CD14-positive monocyte (primary cell): ENCODE data around the gene ZNF808. TPM values are rescaled to one million over a fixed set of nuclear protein-coding genes. Genes with fewer than 3 reads are reported as not detected.
A peak's percentile ranks its signal among the peaks of the same experiment; 100 is the strongest.

Experiments used
- DNase-seq, 3 donors: peaks; one replicate each; pipeline ENCODE4 v3.0.0-alpha.2; 2011 to 2022
- H2AFZ ChIP-seq: 2 replicates; pipeline ENCODE4 v1.6.0; 2012; ENCODE audit warnings: mild to moderate bottlenecking, low read depth, low read length, inconsistent platforms; ENCODE audit not compliant: insufficient read depth, poor library complexity, severe bottlenecking
- H3K27ac ChIP-seq, 2 donors: 1 replicate in 1 of 2; 2 replicates in 1 of 2; pipeline ENCODE4 v1.5.1; 2012 to 2013; ENCODE audit warnings: low read length in 2 of 2, control low read depth in 1 of 2, inconsistent platforms in 1 of 2, low read depth in 1 of 2, mild to moderate bottlenecking in 1 of 2
- H3K27me3 ChIP-seq, 2 donors: one replicate each; pipeline versions ENCODE4 v1.6.0 to v1.6.1; 2011 to 2013; ENCODE audit warnings: low read length in 2 of 2; ENCODE audit not compliant: control insufficient read depth in 2 of 2, insufficient read depth in 2 of 2
- H3K36me3 ChIP-seq, 2 donors: replicated peaks in 1 of 2; 1 replicate in 1 of 2; 2 replicates in 1 of 2; pipeline versions ENCODE4 v1.5.1 to v1.6.1; 2012 to 2013; ENCODE audit warnings: low read length in 2 of 2, control low read depth in 1 of 2, inconsistent platforms in 1 of 2, mild to moderate bottlenecking in 1 of 2; ENCODE audit not compliant: insufficient read depth in 2 of 2, control insufficient read depth in 1 of 2
- H3K4me1 ChIP-seq, 2 donors: 1 replicate in 1 of 2; 2 replicates in 1 of 2; pipeline versions ENCODE4 v1.5.1 to v1.6.1; 2012 to 2013; ENCODE audit warnings: low read length in 2 of 2, control low read depth in 1 of 2, inconsistent platforms in 1 of 2, mild to moderate bottlenecking in 1 of 2, moderate library complexity in 1 of 2; ENCODE audit not compliant: insufficient read depth in 2 of 2, control insufficient read depth in 1 of 2
- H3K4me2 ChIP-seq: replicated peaks from 2 replicates; pipeline ENCODE3; 2012; ENCODE audit warnings: low read length, moderate library complexity, mild to moderate bottlenecking; ENCODE audit not compliant: poor library complexity, severe bottlenecking; ENCODE audit errors: extremely low read depth
- H3K4me3 ChIP-seq, 3 experiments: fragments of 200-600 bp in 1 of 3; sonication (generic) in 1 of 3; replicated peaks in 1 of 3; 1 replicate in 2 of 3; 2 replicates in 1 of 3; pipeline ENCODE4 v1.5.1; 2011 to 2013; ENCODE audit warnings: low read length in 3 of 3, mild to moderate bottlenecking in 3 of 3, control low read depth in 2 of 3, low read depth in 2 of 3, inconsistent platforms in 1 of 3, moderate library complexity in 1 of 3
- H3K79me2 ChIP-seq: 2 replicates; pipeline ENCODE4 v1.6.0; 2012; ENCODE audit warnings: mild to moderate bottlenecking, control low read depth, inconsistent platforms, low read length, moderate library complexity; ENCODE audit not compliant: insufficient read depth
- H3K9ac ChIP-seq: 2 replicates; pipeline ENCODE4 v1.6.0; 2017; ENCODE audit warnings: low read length, mild to moderate bottlenecking; ENCODE audit not compliant: insufficient read depth, poor library complexity, severe bottlenecking
- H3K9me3 ChIP-seq, 2 donors: replicated peaks in 1 of 2; 1 replicate in 1 of 2; 2 replicates in 1 of 2; pipeline versions ENCODE4 v1.5.1 to v1.6.1; 2012 to 2013; ENCODE audit warnings: low read length in 2 of 2, control low read depth in 1 of 2; ENCODE audit not compliant: control insufficient read depth in 1 of 2, insufficient read depth in 1 of 2
- H4K20me1 ChIP-seq: 2 replicates; pipeline ENCODE4 v1.6.0; 2012; ENCODE audit warnings: mild to moderate bottlenecking, low read length, control low read depth, moderate library complexity; ENCODE audit not compliant: insufficient read depth
- H3K27ac Mint-ChIP-seq, 7 donors: one replicate each; pipeline ENCODE4 v1.8.0; 2020; ENCODE audit warnings: mild to moderate bottlenecking in 7 of 7, mixed read lengths in 7 of 7, moderate library complexity in 6 of 7, inconsistent platforms in 2 of 7
- H3K27me3 Mint-ChIP-seq, 3 donors: one replicate each; pipeline ENCODE4 v1.8.0; 2021 to 2022; ENCODE audit warnings: low read depth in 3 of 3, mild to moderate bottlenecking in 3 of 3, mixed read lengths in 3 of 3, moderate library complexity in 3 of 3, inconsistent platforms in 1 of 3
- H3K36me3 Mint-ChIP-seq, 2 donors: one replicate each; pipeline ENCODE4 v1.8.0; 2020; ENCODE audit warnings: mixed read lengths in 2 of 2, inconsistent platforms in 1 of 2, mild to moderate bottlenecking in 1 of 2
- H3K4me1 Mint-ChIP-seq: one replicate; pipeline ENCODE4 v1.8.0; 2020; ENCODE audit warnings: mild to moderate bottlenecking, mixed read lengths
- H3K4me3 Mint-ChIP-seq, 2 donors: one replicate each; pipeline ENCODE4 v1.8.0; 2020; ENCODE audit warnings: mild to moderate bottlenecking in 2 of 2, mixed read lengths in 2 of 2, moderate library complexity in 1 of 2
- H3K9me3 Mint-ChIP-seq, 7 donors: one replicate each; pipeline ENCODE4 v1.8.0; 2020 to 2022; ENCODE audit warnings: mixed read lengths in 7 of 7, mild to moderate bottlenecking in 6 of 7, moderate library complexity in 6 of 7, inconsistent platforms in 2 of 7
- WGBS: methylation state at CpG from one replicate; pipeline ENCODE4 v1.1.5; 2013; ENCODE audit warnings: missing lambda C conversion rate; ENCODE audit not compliant: insufficient coverage; 5-methylcytosine and 5-hydroxymethylcytosine counted together
- intact Hi-C, 2 donors: fragments of 100-400 bp; cut with micrococcal nuclease; formaldehyde crosslinking; loops; one replicate each; pipeline versions ENCODE4 v1.15.0 to v1.15.1; 2023
- polyA plus RNA-seq, 3 donors: library from polyadenylated mRNA; depleted of rRNA in 1 of 3; unstranded in 2 of 3; stranded (reverse) in 1 of 3; fragments of 300-500 nt in 2 of 3; fragments of >200 nt in 1 of 3; fragmentation: Illumina TruSeq in 2 of 3; gene quantifications; 1 replicate in 2 of 3; 2 replicates in 1 of 3; pipeline ENCODE4 v1.2.3, GENCODE V29; 2012 to 2021
- TF ChIP-seq, protein P1 (sequence below): fragments of 200-600 bp; IDR thresholded peaks from one replicate; pipeline ENCODE4 v1.8.0; 2022; ENCODE audit warnings: antibody characterized with exemption, mild to moderate bottlenecking

The ZNF808 gene
- polyA plus RNA-seq, 3 donors: 2.6 to 9.2 (median 3.4) TPM

DNA sequence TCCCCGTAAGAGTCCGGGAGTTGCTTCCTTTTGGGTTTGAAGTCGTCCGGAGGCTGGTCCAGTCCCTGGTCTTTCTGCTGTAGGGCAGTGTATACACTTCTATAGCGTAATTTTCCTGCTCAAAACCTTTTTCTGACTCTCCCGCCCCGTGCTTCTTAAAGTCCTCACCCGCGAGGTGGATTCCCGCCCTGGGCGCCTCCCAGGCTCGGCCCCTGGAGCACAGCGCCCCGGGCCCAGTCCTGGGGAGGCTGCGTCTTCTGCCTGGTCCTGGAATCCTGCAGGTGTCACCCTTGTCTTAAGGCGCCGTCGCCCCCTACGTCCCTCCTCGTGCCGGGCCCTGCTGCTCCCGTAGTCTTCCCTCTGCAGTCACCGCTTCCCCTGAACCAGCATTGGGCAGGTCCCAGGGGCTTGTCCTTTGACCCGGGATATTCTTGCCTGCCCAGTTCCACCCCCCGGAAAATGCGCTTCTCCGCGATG is 34.4 kb upstream of the ZNF808 start:
- Histone ChIP-seq H3K27ac (no peak overlapping the region), H3K4me1 (no peaks in the 10 kb centered on the region), H2AFZ (no peak overlapping the region), H3K9me3 (peaks cover 83% of the 10 kb centered on the region in 2 donors), H3K36me3 (no peaks in the 10 kb centered on the region), H3K9ac (no peak overlapping the region), H3K79me2 (no peaks in the 10 kb centered on the region), H3K4me2 (no peak overlapping the region), H3K27me3 (no peaks in the 10 kb centered on the region), H4K20me1 (no peaks in the 10 kb centered on the region), H3K4me3 (peak overlapping the region in 1 of 3 experiments; percentile 39)
- 32% methylated on average over 28 of the region's 28 CpGs for WGBS
- Mint-ChIP-seq H3K36me3 (no peaks in the 10 kb centered on the region), H3K27ac (no peak overlapping the region), H3K27me3 (peaks cover 2 to 5% (median 3%) of the 10 kb centered on the region in 3 donors), H3K4me3 (peak overlapping the region; percentile 41 to 55), H3K9me3 (peaks cover 41 to 93% (median 85%) of the 10 kb centered on the region in 7 donors), H3K4me1 (peaks cover 4% of the 10 kb centered on the region)
- intact Hi-C loops: no loop called here
- TF ChIP-seq, protein P1, sequence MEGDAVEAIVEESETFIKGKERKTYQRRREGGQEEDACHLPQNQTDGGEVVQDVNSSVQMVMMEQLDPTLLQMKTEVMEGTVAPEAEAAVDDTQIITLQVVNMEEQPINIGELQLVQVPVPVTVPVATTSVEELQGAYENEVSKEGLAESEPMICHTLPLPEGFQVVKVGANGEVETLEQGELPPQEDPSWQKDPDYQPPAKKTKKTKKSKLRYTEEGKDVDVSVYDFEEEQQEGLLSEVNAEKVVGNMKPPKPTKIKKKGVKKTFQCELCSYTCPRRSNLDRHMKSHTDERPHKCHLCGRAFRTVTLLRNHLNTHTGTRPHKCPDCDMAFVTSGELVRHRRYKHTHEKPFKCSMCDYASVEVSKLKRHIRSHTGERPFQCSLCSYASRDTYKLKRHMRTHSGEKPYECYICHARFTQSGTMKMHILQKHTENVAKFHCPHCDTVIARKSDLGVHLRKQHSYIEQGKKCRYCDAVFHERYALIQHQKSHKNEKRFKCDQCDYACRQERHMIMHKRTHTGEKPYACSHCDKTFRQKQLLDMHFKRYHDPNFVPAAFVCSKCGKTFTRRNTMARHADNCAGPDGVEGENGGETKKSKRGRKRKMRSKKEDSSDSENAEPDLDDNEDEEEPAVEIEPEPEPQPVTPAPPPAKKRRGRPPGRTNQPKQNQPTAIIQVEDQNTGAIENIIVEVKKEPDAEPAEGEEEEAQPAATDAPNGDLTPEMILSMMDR: no peak
- no peak for DNase-seq

GRCh38 chr19:52494518-52494917 is 33.0 kb upstream of the ZNF808 start:
- no CpG with 5 or more reads among the region's 3 CpGs for WGBS
- Mint-ChIP-seq H3K27me3 (peaks cover 2 to 5% (median 3%) of the 10 kb centered on the region in 3 donors), H3K36me3 (no peaks in the 10 kb centered on the region), H3K27ac (no peak overlapping the region), H3K9me3 (peaks cover 44 to 94% (median 86%) of the 10 kb centered on the region in 7 donors), H3K4me1 (peaks cover 4% of the 10 kb centered on the region), H3K4me3 (no peak overlapping the region)
- Histone ChIP-seq H3K9ac (no peak overlapping the region), H3K4me1 (no peaks in the 10 kb centered on the region), H3K4me2 (no peak overlapping the region), H2AFZ (no peak overlapping the region), H3K27me3 (no peaks in the 10 kb centered on the region), H3K4me3 (no peak overlapping the region), H3K36me3 (no peaks in the 10 kb centered on the region), H3K9me3 (peaks cover 83 to 86% of the 10 kb centered on the region in 2 donors), H4K20me1 (no peaks in the 10 kb centered on the region), H3K79me2 (no peaks in the 10 kb centered on the region), H3K27ac (no peak overlapping the region)
- DNase-seq: no peak
- intact Hi-C loops: no loop called here
- TF ChIP-seq, protein P1: no peak
